ENCODE measurements around the gene NCLN.
A peak's percentile ranks its signal among the peaks of the same experiment; 100 is the strongest.
"Not testable (repeated sequence)": the region's sequence is repeated elsewhere in the genome, so short reads cannot be mapped to it uniquely, and the experiment has no call there.

The NCLN gene

GRCh38 chr19:3185461-3186159 is at the start of gene NCLN:
Gene NCLN, plus strand, starts transcription at chr19:3185930. Its CDS starts 101 bp downstream, at chr19:3186031.
- DNase-seq (ENCODE audit: low read depth), result peak; percentile 97

- DNase-seq (ENCODE audit: low read depth), result no peak
Observed at GRCh38 chr19:3135961-3136683, 49.6 kb upstream of the NCLN start, which contains the start of gene GNA15. Gene GNA15, plus strand, starts transcription at chr19:3136033. Its CDS starts 418 bp downstream, at chr19:3136451.

GRCh38 chr19:3136684-3137055 is 49.1 kb upstream of the NCLN start:
- DNase-seq (ENCODE audit: low read depth), result no peak

- DNase-seq (ENCODE audit: low read depth), result no peak
Observed at GRCh38 chr19:3137119-3137518, 48.6 kb upstream of the NCLN start.

GRCh38 chr19:3138268-3138667 is 47.5 kb upstream of the NCLN start:
- DNase-seq (ENCODE audit: low read depth), result no peak

GRCh38 chr19:3140667-3141038 is 45.1 kb upstream of the NCLN start:
- DNase-seq (ENCODE audit: low read depth), result no peak

GRCh38 chr19:3142292-3142670 is 43.4 kb upstream of the NCLN start:
- peak; percentile 99 for DNase-seq (ENCODE audit: low read depth)

GRCh38 chr19:3142781-3143337 is 42.9 kb upstream of the NCLN start:
- DNase-seq (ENCODE audit: low read depth), result no peak

- no peak for DNase-seq (ENCODE audit: low read depth)
Observed at GRCh38 chr19:3145909-3146676, 39.6 kb upstream of the NCLN start.

- DNase-seq (ENCODE audit: low read depth), result no peak
Observed at GRCh38 chr19:3146677-3147100, 39.0 kb upstream of the NCLN start.

- DNase-seq (ENCODE audit: low read depth), result no peak
Observed at GRCh38 chr19:3148503-3148902, 37.2 kb upstream of the NCLN start.

- no peak for DNase-seq (ENCODE audit: low read depth)
Observed at GRCh38 chr19:3149089-3149488, 36.6 kb upstream of the NCLN start.

GRCh38 chr19:3149526-3150505 is 35.9 kb upstream of the NCLN start:
- no peak for DNase-seq (ENCODE audit: low read depth)

GRCh38 chr19:3150739-3151329 is 34.9 kb upstream of the NCLN start:
- DNase-seq (ENCODE audit: low read depth), result no peak

- no peak for DNase-seq (ENCODE audit: low read depth)
Observed at GRCh38 chr19:3151563-3152418, 33.9 kb upstream of the NCLN start.

GRCh38 chr19:3152419-3152780 is 33.3 kb upstream of the NCLN start:
- no peak for DNase-seq (ENCODE audit: low read depth)

GRCh38 chr19:3153286-3154230 is 32.2 kb upstream of the NCLN start:
- no peak for DNase-seq (ENCODE audit: low read depth)

GRCh38 chr19:3154447-3154846 is 31.3 kb upstream of the NCLN start:
- not testable (repeated sequence) for DNase-seq (ENCODE audit: low read depth)

Data from HS-5 (cell line).